CD4-positive, alpha-beta T cell treated with Interleukin-21 for 1 hour (primary cell): ENCODE data around the gene KRT37.

Source experiments
- DNase-seq: peaks from one replicate; pipeline ENCODE4 v3.0.0-alpha.2; 2020

KRT37 gene

GRCh38 chr17:41424111-41424635 is at the start of gene KRT37:
Gene KRT37 (minus strand): TSS chr17:41424585. CDS start chr17:41424523, 62 bp downstream.
- no peak for DNase-seq

GRCh38 chr17:41468346-41468745 is 44.0 kb upstream of the KRT37 start:
- DNase-seq: no peak

- no peak for DNase-seq
Measured at GRCh38 chr17:41467561-41467960, 43.2 kb upstream of the KRT37 start.

- DNase-seq: no peak
Measured at GRCh38 chr17:41466988-41467387, 42.6 kb upstream of the KRT37 start, which contains the start of gene KRT32. Gene KRT32 (minus strand): TSS chr17:41467386. CDS start chr17:41467325, 61 bp downstream.

GRCh38 chr17:41464682-41465081 is 40.3 kb upstream of the KRT37 start:
- DNase-seq: no peak

GRCh38 chr17:41464173-41464572 is 39.8 kb upstream of the KRT37 start:
- DNase-seq: no peak

GRCh38 chr17:41463746-41464145 is 39.4 kb upstream of the KRT37 start:
- DNase-seq: no peak

- DNase-seq: no peak
Measured at GRCh38 chr17:41462705-41463104, 38.3 kb upstream of the KRT37 start.

- no peak for DNase-seq
Measured at GRCh38 chr17:41457676-41458075, 33.3 kb upstream of the KRT37 start.

GRCh38 chr17:41456204-41456603 is 31.8 kb upstream of the KRT37 start:
- no peak for DNase-seq

- DNase-seq: no peak
Measured at GRCh38 chr17:41455236-41455635, 30.9 kb upstream of the KRT37 start.

GRCh38 chr17:41453066-41453465 is 28.7 kb upstream of the KRT37 start:
- no peak for DNase-seq

- DNase-seq: no peak
Measured at GRCh38 chr17:41452281-41452680, 27.9 kb upstream of the KRT37 start.

GRCh38 chr17:41451154-41451728 is 26.9 kb upstream of the KRT37 start:
- DNase-seq: no peak

GRCh38 chr17:41449008-41449407 is 24.6 kb upstream of the KRT37 start:
- no peak for DNase-seq

GRCh38 chr17:41448506-41448905 is 24.1 kb upstream of the KRT37 start:
- no peak for DNase-seq

GRCh38 chr17:41446806-41447205 is 22.4 kb upstream of the KRT37 start:
- no peak for DNase-seq

GRCh38 chr17:41444640-41445039 is 20.3 kb upstream of the KRT37 start:
- no peak for DNase-seq

- DNase-seq: no peak
Measured at GRCh38 chr17:41444186-41444585, 19.8 kb upstream of the KRT37 start.

GRCh38 chr17:41442739-41443138 is 18.4 kb upstream of the KRT37 start:
- no peak for DNase-seq

GRCh38 chr17:41440531-41441033 is 16.2 kb upstream of the KRT37 start, which contains the start of gene KRT38:
Gene KRT38 (minus strand): TSS chr17:41440983. CDS start chr17:41440921, 62 bp downstream.
- no peak for DNase-seq

- DNase-seq: no peak
Measured at GRCh38 chr17:41439375-41439774, 15.0 kb upstream of the KRT37 start.

GRCh38 chr17:41437769-41438168 is 13.4 kb upstream of the KRT37 start:
- DNase-seq: no peak

GRCh38 chr17:41437254-41437653 is 12.9 kb upstream of the KRT37 start:
- no peak for DNase-seq

- DNase-seq: no peak
Measured at GRCh38 chr17:41434415-41434814, 10.0 kb upstream of the KRT37 start.
